Muscle of arm (tissue), 12 donors: ENCODE data around the gene CPT1C. TPM values are rescaled to one million over a fixed set of nuclear protein-coding genes. Genes with fewer than 3 reads are reported as not detected.

Experiments
- DNase-seq: peaks from one replicate; pipeline ENCODE4 v3.0.0-alpha.2; 2013
- polyA plus RNA-seq, 12 donors: library from polyadenylated mRNA; unstranded; fragments of 120-200 nt; gene quantifications; one replicate each; pipeline ENCODE4 v1.2.1, GENCODE V29; 2013; ENCODE audit not compliant: insufficient read length in 12 of 12

Gene CPT1C
- polyA plus RNA-seq, 12 donors, result 5.6 to 14.2 (median 9.9) TPM; not detected in 2

DNA sequence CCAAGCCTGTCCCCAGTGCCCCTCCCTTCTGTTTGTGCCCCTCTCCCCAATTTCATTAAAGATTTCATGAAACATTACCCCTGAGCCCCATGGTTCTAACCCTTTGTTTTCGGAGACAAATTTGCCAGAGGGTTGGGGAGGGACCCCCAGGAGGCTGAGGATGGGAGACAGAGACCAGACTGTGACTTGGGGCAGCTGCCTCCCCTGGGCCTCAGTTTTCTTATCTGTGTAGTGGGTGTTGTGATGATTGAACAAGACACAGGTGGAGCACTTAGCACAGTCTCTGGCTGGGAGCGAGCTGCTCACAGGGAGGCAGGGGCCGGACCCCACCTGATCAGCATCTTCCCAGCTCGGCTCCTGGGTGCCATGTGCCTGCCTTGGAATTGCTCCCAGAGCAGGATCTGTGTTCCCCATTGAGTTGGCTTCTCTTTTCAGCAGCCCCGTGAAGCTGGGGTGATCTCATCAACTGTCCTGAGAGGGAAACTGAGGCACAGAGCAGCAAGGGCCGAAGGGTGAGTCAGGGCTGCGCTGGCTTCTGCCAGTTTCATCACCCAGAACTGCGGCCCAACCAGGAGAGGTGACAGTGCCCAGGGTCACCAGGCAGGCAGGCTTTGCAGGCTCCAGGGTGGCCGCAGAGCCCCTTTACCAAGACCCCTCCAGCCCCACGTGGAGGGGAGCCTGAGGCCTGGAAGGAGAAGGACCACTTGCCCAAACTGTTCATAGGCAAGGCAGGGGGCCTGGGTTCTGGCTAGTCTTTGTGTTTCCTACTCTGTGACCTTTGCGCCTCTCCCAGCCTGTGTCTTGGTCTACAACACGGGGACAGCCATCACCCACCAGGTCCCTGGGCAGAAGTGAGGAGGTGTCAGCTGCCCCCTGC, 32.1 kb upstream of the CPT1C start:
- no peak for DNase-seq

DNA sequence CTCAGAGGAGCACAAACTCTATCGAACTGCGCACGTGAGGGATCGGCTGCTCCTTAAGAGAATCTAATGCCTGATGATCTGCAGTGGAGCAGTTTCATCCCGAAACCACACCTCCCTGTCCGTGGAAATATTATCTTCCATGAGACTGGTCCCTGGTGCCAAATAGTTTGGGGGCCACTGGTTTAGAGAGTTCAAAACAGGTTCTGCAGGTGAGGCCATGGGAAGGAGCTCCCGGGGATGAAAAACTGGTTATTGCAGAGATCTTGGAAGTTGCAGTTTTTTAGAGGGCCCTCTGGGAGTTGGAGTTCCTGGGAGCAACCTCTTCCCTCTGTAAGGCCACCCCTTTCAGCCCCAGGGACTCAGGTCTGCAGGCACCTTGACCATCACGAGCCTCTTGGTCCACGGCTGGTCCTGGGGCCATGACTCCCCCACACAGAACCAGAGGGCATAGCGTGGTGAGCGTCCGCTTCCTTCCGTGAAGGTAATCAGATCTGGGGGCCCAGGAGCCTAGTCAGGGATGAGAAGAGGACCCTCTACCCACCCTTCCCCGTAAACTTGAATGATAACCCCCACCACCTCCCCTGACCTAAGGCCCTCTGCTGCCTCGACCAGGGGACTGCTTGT, 30.5 kb upstream of the CPT1C start:
- DNase-seq, result no peak

DNA sequence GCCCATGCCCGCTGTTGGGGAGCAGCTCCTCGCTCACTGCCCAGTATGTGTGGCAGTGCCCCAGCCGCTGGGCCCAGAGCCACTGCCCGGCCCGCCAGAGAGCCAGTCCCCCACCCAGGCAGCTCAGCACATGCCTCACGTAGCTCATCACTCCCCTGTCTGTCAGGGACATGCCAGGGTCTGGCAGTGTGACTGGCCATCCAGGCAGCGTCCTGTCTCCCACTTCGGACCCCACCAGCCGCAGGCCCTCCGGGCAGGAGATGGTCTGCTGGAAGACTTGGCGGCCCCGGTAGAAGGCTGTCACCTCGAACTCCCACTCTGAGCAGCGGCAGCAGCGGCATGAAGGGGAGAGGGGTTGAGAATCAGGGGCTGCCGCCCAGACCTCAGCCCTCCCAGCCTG, 28.9 kb upstream of the CPT1C start:
- no peak for DNase-seq

DNA sequence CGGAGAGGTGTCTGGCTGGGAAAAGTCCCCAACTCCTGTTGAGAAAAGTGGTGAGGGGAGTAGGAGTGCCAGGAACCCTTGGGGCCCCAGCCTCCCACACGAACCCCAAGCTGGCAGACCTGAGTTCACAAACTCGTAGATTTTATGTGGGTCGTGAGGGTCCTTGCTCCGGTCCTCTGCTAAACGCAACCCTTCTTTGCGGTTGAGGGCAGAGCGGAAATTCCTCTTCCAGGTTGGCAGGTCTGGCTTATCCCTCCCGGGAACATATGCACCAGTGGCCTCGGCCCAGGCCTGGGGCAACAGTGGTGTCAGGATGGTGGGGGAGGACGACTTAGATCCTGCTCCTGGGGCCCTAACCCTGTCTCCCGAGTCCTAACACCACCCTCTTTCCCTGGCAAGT, 27.7 kb upstream of the CPT1C start:
- no peak for DNase-seq

DNA sequence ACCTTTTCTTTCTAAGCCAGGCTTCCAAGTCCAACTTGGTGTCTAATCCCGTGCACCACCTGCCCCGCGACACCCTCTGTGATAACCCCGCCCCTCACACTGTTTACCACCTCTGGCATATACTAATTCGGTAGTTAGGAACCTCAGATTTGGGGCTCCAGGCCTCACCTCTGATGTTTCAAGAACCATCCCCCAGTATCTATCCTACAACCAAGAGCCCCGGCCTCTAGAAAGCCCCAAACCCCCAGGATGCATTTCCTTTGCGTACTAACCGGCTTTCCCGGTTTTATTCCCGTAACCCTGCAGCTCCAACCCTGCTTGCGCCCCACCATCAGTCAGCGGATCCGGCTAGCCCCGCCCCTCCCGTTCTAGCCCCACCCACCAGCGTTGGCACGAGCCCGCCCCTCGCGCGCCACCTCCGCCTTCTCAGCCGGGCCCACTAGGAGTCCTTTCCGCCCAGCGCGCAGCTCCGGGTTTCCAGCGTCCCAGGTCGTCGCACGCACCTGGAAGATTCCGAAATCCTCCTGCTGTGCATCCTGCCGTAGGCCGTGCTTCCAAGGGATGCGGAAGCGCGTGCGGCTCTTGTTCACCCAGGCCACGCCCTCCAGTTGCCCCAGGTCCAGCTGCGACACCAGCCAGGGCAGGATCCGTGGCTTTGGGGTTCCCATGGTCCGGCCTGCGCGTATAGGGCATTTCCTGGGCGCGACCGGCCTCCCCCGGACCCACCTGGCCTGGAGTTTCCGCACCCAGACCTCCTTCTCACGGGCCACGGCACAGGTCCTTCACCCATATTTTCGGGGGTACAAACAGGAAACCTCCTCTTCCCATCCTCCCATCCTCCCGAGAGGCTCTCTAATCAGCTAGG, 26.5 kb upstream of the CPT1C start:
- peak; percentile 65 for DNase-seq

DNA sequence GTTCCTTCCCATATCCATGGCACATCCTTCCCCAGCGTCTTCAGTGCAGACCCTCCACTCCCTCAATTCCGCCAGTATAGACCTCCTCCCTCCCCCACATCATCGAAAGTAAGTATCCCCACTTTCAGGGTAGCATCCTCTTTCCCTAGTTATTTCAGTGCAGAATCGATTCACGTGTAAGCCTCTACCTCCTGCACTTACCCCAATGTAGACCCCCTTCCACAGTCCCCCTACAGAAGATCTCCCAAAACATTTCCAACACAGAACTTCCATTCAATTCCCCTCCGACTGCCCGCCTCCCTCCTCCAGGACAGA, 25.9 kb upstream of the CPT1C start:
- DNase-seq, result no peak

DNA sequence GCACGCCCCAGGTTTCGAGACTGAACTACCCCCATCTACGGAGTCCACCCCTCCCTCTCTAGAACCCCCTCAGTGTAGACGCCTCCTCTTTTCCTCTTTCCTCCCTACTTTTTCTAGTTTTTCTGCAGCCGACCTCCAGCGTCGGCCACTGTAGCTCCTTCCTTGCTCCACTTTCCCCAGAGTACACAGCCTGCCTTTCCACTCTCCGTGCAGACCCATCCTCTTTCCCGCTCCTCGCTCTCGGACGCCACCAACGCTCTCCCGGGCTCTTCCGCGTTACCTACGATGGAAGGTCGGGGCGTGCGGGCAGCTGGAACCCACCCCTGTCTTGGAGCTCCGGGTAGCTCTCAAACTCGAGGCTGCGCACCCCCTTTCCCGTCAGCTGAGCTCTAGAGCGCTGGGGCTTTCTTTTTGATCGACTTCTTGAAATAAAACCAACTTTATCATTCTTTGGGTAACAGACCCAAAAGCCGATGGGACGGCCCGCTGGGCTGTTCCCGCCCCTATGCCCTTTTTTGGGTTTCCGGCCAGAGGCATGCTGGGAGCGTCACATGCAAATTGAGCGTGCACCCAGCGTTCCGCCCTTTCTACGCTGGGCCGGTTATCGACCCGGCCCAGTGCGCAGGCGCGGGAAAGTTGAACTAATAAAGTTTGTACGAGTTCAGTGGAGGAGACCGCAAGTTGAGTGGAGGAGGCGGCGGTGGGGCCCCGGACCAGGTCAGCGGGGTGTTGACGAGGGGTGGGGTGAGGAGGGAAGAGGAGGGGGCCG, 25.4 kb upstream of the CPT1C start, which contains the start of the genes BCL2L12 and IRF3:
Gene BCL2L12 (plus strand): TSS at position 583 of the 769 bp plus-strand sequence. CDS start 760 bp downstream, outside the sequence.
Gene IRF3 (minus strand): TSS at position 507 of the 769 bp plus-strand sequence. CDS start 1,019 bp downstream, outside the sequence.
- peak; percentile 99 for DNase-seq

DNA sequence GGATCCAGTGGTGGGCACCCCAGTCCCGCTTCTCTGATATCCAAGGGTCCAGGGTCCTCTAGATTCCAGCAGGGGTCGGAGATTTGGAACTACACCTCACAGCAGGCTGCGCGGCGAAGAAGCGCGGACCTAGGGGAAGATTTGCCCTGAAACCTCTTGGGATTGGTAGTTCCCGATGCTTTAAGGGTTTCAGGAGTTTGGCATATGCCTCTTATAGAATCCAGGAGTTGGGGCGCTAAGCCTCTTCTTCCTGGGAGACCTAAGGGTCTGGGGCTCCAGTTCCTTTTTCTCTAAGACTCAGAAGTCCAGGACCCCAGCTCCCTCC, 24.8 kb upstream of the CPT1C start:
- DNase-seq, result no peak

DNA sequence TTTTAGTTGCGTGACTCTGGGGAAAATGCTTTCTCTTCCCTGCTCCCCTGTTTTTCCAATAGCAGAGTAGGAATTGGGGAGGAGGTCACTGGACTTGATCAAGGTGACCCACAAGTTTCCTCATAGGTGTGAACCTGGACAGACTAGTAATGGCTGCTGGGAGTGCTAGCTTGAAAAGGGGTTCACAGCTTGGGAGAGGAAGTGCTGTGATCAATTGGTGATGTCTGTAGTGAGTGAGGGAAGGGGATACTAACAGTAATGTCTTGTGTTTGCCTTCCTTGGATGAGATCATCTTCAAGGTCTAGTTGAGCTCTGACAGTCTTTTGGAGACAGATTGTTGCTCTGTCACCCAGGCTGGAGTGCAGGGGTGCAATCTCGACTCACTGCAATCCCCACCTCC, 23.4 kb upstream of the CPT1C start:
- DNase-seq, result no peak

- DNase-seq, result no peak
Measured at GRCh38 chr19:49669516-49669915, 21.4 kb upstream of the CPT1C start.

DNA sequence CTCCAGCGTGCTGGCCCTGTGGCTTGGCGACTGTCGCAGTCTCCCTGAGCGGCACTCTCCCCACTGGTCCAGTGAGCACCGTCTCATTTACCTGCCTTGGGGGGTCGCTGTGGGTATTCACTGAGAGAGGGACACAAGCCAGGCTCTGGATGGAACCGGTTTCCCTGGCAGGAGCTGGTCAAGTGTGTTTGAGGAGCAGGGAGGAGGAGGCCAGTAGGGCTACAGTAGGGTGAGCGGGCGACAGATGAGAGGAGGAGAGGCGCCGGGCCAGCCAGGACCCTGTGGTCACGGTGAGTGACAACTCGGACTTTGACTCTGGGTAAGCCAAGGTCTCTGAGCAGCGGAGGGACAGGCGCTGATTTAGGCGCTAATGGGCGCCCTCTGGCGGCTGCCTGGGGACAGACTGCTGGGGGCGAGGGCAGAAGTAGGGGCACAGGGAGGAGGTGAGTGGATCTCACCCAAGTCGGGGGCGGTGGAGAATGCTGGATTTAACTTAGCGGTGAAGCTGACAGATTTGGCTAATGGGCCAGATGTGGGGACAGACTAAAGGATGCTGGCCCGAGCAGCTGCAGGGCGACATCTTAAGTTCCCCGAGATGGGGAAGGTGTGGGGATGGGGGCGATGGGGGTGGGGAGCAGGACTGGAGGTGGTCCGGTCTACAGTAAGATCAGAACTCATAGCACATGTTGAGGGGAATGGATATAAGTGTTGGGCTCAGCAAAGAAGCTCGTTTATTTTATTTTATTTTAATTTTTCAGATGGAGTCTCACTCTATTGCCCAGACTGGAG, 18.6 kb upstream of the CPT1C start:
- no peak for DNase-seq

DNA sequence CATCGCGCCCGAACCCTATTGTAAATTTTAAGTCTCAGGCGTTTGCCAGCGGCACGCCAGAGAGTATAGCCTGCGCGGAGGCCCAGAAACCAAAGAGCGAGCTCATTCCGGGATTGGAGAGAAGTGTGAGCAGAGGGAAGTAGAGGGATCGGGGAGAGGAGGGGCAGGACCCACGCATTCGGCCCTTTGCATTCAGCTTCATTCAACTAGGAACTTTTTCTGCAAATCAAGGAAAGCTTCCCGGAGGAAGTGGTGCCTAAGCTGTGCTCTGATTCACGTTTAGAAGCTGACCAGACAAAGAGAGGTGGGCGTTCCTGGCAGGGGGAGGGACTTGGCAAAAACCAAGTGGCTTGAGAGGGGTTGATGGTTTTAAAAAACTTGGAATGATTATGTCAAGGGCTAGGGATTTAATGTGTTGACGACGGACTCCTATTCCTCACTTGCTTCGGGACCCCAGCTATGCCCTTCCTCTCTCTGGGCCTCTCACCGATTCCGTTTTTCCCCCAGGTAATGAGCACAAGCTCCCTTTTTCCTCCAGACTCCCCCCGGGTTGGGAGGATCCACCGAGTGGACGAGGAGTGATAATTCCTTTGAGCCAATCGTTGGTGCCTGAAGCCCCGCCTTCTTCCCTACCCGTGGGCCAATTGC, 14.7 kb upstream of the CPT1C start:
- peak; percentile 96 for DNase-seq

DNA sequence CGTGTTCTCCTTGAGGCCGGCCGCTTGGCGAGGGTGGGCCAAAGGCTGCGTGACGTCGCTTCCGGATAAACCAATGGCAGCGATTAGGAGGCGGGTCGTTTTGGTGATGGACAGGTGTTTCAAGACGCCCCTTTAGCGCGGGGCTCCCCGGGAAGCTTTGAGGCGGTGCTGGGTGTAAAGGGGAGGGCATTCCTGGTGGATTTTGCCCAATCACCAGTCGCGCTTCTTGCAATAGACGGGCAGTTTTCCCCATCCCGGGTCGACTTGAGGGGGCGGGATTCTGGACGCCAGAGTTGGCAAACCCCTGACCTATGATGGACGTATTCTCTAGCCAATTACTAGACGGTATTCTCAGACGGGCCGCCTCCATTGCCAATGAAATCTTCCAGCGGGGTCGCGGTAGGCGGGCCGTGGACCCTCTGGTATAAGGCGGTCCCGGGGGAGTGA, 14.1 kb upstream of the CPT1C start:
- DNase-seq, result peak; percentile 100

DNA sequence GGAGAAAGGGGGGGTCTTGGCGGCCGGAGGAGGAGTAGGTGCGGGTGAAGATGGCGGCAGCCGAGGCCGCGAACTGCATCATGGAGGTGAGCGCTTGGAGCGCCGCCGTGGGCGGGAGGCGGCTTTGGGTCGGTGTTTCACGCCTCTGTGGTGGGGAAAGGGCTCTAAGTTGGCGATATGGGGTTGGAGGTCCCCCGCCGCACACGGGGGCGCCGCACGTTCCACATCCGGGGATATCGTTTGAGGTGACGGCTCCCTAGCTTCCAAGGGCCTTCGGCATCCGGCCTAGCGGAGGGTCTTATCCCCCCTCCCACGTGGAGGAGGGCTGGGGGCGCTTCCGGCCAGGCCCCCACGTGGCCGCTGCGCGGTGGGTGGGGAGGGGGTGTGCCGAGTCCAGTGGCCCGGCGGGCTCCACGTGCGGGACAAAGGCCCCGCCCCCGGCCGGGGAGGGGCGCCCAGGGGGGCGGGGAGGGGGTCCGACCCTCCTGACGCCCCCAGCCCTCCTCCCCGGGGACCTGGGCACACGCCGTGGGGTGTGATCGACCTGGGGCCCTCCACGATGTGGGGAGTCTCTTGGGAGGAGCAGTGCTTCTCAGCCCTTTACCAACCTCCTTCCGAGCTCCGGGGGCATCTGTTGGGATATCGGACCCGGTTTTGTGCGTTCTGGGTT, 13.6 kb upstream of the CPT1C start, which contains the start of gene PRMT1:
Gene PRMT1 (plus strand): TSS at position 41 of the 670 bp plus-strand sequence. CDS start 10 bp downstream, at position 51.
- peak; percentile 65 for DNase-seq

DNA sequence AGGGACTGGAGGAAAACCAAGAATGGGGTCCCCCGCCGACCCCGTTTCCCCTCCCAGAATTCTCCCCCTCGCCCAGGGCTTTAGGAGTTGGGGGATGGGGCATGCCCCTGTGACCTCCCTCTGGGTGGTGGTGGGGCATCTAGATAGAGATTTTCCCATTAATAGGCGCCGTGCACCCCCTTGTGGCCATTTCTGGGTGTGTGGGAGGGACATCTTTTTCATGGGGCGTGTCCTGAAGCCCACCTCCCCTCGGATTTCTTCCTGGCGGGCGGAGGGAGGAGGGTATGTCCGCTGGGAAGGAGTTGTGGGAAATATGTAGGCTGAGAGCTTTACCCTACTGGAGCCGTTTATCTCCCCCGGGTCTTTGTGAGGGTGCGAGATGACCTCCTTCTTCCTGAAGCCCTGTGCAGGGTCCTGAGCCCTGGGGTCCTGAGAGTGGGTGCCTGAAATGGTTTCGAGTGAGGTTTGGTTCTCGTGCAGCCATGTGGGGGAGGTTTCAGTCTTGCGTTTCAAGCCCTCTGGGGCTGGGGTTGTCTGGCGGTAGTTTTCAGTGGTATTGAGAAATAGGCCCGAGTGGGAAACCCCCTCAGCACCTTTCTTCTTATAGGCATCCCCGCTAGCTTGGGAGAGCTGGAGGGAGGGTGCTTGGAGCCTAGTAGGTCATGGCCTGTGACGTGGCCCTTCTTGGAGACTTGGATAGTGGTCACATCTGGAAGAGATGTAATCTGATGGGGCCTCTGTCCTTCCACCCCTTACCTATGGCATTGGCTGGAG, 12.8 kb upstream of the CPT1C start:
- peak; percentile 79 for DNase-seq

DNA sequence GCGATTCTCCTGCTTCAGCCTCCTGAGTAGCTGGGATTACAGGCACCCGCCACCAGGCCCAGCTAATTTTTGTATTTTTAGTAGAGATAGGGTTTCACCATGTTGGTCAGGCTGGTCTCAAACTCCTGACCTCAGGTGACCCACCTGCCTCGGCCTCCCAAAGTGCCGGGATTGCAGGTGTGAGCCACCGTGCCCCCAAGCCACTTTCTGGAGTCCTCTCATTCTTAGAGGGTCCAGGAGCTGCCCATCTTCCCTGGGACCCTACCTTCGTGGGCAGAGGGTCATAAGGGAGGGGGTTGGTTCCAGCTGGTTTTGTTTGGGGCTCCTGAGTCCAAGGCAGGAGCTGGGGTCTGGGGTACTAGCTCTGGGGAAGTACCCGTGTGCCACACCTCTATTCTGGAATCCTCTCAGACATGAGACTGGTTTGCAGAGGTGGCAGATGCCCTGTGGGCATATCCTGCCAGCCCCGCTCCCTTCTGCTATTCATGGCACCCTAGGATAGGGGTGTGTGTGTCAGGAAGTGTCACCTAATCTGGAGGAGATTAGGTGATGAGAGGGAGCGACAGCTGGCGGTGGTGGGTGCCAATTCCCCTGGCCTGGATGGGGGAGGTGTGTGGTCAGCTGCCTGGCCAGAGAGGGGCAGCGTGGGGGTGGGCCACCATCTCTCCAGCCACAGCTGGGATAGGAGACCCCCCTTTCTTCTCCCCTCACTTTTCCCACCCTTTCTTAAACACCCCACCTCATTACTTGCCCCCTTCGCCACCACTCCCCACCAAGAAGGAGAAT, 11.7 kb upstream of the CPT1C start:
- DNase-seq, result no peak

- no peak for DNase-seq
Measured at GRCh38 chr19:49679771-49680413, 11.0 kb upstream of the CPT1C start.
